PC-9 (cell line): ENCODE data around the gene PPP1CA.

Source experiments
- EZH2 ChIP-seq: fragments of 200-600 bp; sonication (generic); IDR thresholded peaks from 2 replicates; pipeline ENCODE4 v1.8.0; 2017; ENCODE audit warnings: antibody characterized with exemption, low read depth
- TF ChIP-seq, protein P1 (sequence below): fragments of 200-600 bp; sonication (generic); conservative IDR thresholded peaks from 2 replicates; pipeline ENCODE4 v1.6.1; 2017; ENCODE audit warnings: mixed run types, antibody characterized with exemption, mild to moderate bottlenecking, moderate library complexity

- TF ChIP-seq, protein P1, sequence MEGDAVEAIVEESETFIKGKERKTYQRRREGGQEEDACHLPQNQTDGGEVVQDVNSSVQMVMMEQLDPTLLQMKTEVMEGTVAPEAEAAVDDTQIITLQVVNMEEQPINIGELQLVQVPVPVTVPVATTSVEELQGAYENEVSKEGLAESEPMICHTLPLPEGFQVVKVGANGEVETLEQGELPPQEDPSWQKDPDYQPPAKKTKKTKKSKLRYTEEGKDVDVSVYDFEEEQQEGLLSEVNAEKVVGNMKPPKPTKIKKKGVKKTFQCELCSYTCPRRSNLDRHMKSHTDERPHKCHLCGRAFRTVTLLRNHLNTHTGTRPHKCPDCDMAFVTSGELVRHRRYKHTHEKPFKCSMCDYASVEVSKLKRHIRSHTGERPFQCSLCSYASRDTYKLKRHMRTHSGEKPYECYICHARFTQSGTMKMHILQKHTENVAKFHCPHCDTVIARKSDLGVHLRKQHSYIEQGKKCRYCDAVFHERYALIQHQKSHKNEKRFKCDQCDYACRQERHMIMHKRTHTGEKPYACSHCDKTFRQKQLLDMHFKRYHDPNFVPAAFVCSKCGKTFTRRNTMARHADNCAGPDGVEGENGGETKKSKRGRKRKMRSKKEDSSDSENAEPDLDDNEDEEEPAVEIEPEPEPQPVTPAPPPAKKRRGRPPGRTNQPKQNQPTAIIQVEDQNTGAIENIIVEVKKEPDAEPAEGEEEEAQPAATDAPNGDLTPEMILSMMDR: no peak
- no peak for TF ChIP-seq EZH2
Observed at GRCh38 chr11:67434395-67434881, 32.8 kb upstream of the PPP1CA start.
